HEK293T (cell line): ENCODE results near the gene RNF26.

ENCODE experiments used
- CTCF ChIA-PET: fragments of 350-600 bp; formaldehyde crosslinking; extraction: SDS; loops from one replicate; lab custom pipeline; 2021; ENCODE audit warnings: antibody characterized with exemption, inconsistent platforms; lab: Yijun Ruan, JAX
- POLR2A ChIA-PET: fragments of 350-600 bp; formaldehyde crosslinking; extraction: SDS; loops from one replicate; lab custom pipeline; 2020; ENCODE audit warnings: antibody characterized with exemption, inconsistent platforms; lab: Yijun Ruan, JAX
- DNase-seq: peaks from one replicate; pipeline ENCODE4 v3.0.0; 2012; ENCODE audit warnings: mixed read lengths; ENCODE audit errors: extremely low spot score
- ARNT ChIP-seq: fragments of 450-650 bp; IDR thresholded peaks from 2 replicates; pipeline ENCODE4 v1.6.1; 2017; ENCODE audit warnings: mild to moderate bottlenecking
- BHLHE40 ChIP-seq: fragments of 450-650 bp; IDR thresholded peaks from 2 replicates; pipeline ENCODE4 v1.6.1; 2016; ENCODE audit warnings: mild to moderate bottlenecking, moderate library complexity, borderline replicate concordance
- CTBP1 ChIP-seq: fragments of 450-650 bp; IDR thresholded peaks from 2 replicates; pipeline ENCODE4 v1.6.1; 2016; ENCODE audit warnings: borderline replicate concordance
- ELF4 ChIP-seq: fragments of 450-650 bp; IDR thresholded peaks from 2 replicates; pipeline ENCODE4 v1.6.1; 2017; ENCODE audit warnings: antibody characterized with exemption
- FOXA1 ChIP-seq: fragments of 450-650 bp; IDR thresholded peaks from 2 replicates; pipeline ENCODE4 v1.6.1; 2016; ENCODE audit warnings: mild to moderate bottlenecking
- FOXK2 ChIP-seq: fragments of 450-650 bp; IDR thresholded peaks from 2 replicates; pipeline ENCODE4 v1.6.1; 2016; ENCODE audit warnings: mild to moderate bottlenecking
- FOXM1 ChIP-seq: fragments of 450-650 bp; IDR thresholded peaks from 2 replicates; pipeline ENCODE4 v1.6.1; 2017; ENCODE audit warnings: mild to moderate bottlenecking, borderline replicate concordance
- HDGF ChIP-seq: fragments of 450-650 bp; IDR thresholded peaks from 2 replicates; pipeline ENCODE4 v1.6.1; 2017; ENCODE audit warnings: antibody characterized with exemption, borderline replicate concordance
- L3MBTL2 ChIP-seq: fragments of 450-650 bp; conservative IDR thresholded peaks from 2 replicates; pipeline ENCODE4 v1.6.1; 2016; ENCODE audit warnings: mild to moderate bottlenecking
- LEF1 ChIP-seq: fragments of 450-650 bp; IDR thresholded peaks from 2 replicates; pipeline ENCODE4 v1.6.1; 2017; ENCODE audit warnings: mild to moderate bottlenecking, borderline replicate concordance
- NFRKB ChIP-seq: fragments of 450-650 bp; IDR thresholded peaks from 2 replicates; pipeline ENCODE4 v1.6.1; 2016; ENCODE audit warnings: mild to moderate bottlenecking, moderate library complexity
- PKNOX1 ChIP-seq: fragments of 450-650 bp; IDR thresholded peaks from 2 replicates; pipeline ENCODE4 v1.6.1; 2016
- SP1 ChIP-seq: fragments of 450-650 bp; IDR thresholded peaks from 2 replicates; pipeline ENCODE4 v1.6.1; 2017
- SUZ12 ChIP-seq: fragments of 450-650 bp; IDR thresholded peaks from 2 replicates; pipeline ENCODE4 v1.6.1; 2016; ENCODE audit warnings: mild to moderate bottlenecking
- TARDBP ChIP-seq: fragments of 450-650 bp; IDR thresholded peaks from 2 replicates; pipeline ENCODE4 v1.6.1; 2016
- ZNF384 ChIP-seq: fragments of 450-650 bp; IDR thresholded peaks from 2 replicates; pipeline ENCODE4 v1.6.1; 2016

Gene RNF26

GRCh38 chr11:119297938-119298337 is 36.4 kb upstream of the RNF26 start:
- ChIA-PET POLR2A (no interaction called here), CTCF (interaction anchor here (0.9 kb wide), 1 partner anchor 13 kb away, joined by 3 read pairs; no protein-coding TSS in a partner anchor)
- TF ChIP-seq BHLHE40: no peak
- TF ChIP-seq ARNT: no peak
- no peak for TF ChIP-seq L3MBTL2
- no peak for TF ChIP-seq PKNOX1
- no peak for TF ChIP-seq ELF4
- TF ChIP-seq ZNF384: no peak
- TF ChIP-seq SUZ12: no peak
- TF ChIP-seq FOXA1: no peak
- TF ChIP-seq FOXM1: no peak
- TF ChIP-seq TARDBP: no peak
- no peak for TF ChIP-seq LEF1
- TF ChIP-seq NFRKB: no peak
- TF ChIP-seq SP1: no peak
- TF ChIP-seq CTBP1: no peak
- TF ChIP-seq FOXK2: no peak
- no peak for TF ChIP-seq HDGF
- no peak for DNase-seq

- CTCF ChIA-PET: no interaction called here
- DNase-seq: no peak
- POLR2A ChIA-PET: no interaction called here
- TF ChIP-seq L3MBTL2: no peak
- TF ChIP-seq PKNOX1: no peak
- TF ChIP-seq SUZ12: no peak
- no peak for TF ChIP-seq CTBP1
These were observed 35.6 kb upstream of the RNF26 start for GRCh38 chr11:119298726-119299125.

- ChIA-PET CTCF (no interaction called here), POLR2A (no interaction called here)
- DNase-seq: no peak
- no peak for TF ChIP-seq HDGF
- no peak for TF ChIP-seq LEF1
- no peak for TF ChIP-seq SP1
- no peak for TF ChIP-seq BHLHE40
- TF ChIP-seq FOXM1: no peak
- no peak for TF ChIP-seq PKNOX1
- TF ChIP-seq ARNT: no peak
- TF ChIP-seq TARDBP: no peak
- no peak for TF ChIP-seq ZNF384
- no peak for TF ChIP-seq FOXK2
- no peak for TF ChIP-seq SUZ12
- no peak for TF ChIP-seq CTBP1
- no peak for TF ChIP-seq ELF4
- no peak for TF ChIP-seq NFRKB
- TF ChIP-seq L3MBTL2: no peak
- no peak for TF ChIP-seq FOXA1
These were observed 34.9 kb upstream of the RNF26 start for GRCh38 chr11:119299416-119299815.

GRCh38 chr11:119300198-119300964 is 33.9 kb upstream of the RNF26 start:
- POLR2A ChIA-PET: interaction anchor here (0.9 kb wide), 1 partner anchor 17 kb away, joined by 4 read pairs; the partner anchor contains the start of gene MCAM
- CTCF ChIA-PET: no interaction called here
- DNase-seq: no peak
- TF ChIP-seq FOXK2: no peak
- no peak for TF ChIP-seq FOXM1
- TF ChIP-seq LEF1: no peak
- TF ChIP-seq SUZ12: no peak
- no peak for TF ChIP-seq PKNOX1
- no peak for TF ChIP-seq FOXA1
- no peak for TF ChIP-seq ELF4
- TF ChIP-seq CTBP1: no peak
- no peak for TF ChIP-seq TARDBP

- ChIA-PET CTCF (no interaction called here), POLR2A (no interaction called here)
- TF ChIP-seq TARDBP (no peak), NFRKB (no peak)
- no peak for DNase-seq
These were observed 31.1 kb upstream of the RNF26 start for GRCh38 chr11:119303227-119303718.
